Fibroblast of upper back skin (primary cell): ENCODE data around the gene DDIT4L.
"Not testable (repeated sequence)": the region's sequence is repeated elsewhere in the genome, so short reads cannot be mapped to it uniquely, and the experiment has no call there.

Source experiments
- DNase-seq: peaks from one replicate; pipeline ENCODE4 v3.0.0-alpha.2; 2013

DDIT4L gene

DNA sequence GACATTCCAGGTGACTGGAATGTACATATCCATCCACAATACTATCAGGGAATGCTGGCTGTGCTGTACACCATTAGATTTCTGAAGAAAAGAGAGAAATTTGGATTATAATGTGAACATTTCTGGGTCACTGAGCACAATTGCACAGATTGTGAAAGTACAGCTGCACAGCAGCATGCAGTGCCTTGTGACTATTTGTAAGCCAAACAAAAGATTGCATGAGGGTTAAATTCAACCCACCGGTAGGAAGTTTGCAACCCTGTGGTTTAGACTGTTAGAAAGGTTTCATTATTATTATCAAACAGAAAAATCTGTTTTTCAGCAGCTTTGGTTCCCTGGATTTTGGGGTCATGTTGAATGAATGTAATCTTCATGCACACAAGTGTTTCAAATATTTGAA, 24.5 kb downstream of the DDIT4L start:
- DNase-seq = no peak

DNA sequence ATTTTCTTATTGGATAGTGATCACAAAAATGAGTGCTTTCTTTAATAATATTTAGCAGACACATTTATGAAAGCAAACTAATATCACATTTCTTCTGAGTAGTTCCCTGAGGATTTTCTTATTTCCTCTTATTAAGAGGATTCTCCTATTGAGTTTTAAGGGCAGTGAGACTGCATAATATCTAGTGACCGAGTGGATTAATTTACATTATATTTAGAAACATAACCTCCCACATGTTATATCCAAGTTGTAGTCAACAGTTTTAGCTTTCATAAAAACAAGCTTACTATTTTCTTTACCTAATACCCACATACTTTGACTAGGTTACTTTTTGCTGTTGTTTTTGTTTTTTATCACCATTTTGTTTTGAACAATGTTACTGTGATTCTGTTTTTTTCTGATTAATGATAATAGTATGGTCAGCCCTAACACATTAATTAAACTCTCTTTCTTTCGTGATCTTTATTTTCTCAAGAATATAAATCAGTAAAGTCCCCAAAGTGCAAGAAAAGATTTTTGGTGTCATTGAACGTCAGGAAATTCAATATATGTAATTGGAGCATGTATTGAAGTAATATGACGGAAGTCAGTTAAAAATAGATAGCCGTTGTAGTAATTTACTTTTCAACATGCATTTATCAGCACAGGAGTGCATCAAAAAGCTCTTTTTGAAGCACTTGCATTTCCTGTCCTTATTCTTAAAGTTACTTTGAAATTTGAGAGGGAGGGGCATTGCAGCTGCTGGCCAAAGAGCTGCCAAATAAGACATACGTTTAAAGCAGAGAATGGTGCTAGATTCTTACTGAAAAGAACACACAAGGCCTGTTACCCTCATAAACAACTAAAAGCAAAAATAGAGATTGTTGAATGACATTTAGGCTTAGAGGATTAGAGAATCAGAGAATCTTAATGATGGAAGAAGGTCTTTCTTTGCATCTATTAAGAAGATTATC, 25.2 kb downstream of the DDIT4L start:
- no peak for DNase-seq

DNA sequence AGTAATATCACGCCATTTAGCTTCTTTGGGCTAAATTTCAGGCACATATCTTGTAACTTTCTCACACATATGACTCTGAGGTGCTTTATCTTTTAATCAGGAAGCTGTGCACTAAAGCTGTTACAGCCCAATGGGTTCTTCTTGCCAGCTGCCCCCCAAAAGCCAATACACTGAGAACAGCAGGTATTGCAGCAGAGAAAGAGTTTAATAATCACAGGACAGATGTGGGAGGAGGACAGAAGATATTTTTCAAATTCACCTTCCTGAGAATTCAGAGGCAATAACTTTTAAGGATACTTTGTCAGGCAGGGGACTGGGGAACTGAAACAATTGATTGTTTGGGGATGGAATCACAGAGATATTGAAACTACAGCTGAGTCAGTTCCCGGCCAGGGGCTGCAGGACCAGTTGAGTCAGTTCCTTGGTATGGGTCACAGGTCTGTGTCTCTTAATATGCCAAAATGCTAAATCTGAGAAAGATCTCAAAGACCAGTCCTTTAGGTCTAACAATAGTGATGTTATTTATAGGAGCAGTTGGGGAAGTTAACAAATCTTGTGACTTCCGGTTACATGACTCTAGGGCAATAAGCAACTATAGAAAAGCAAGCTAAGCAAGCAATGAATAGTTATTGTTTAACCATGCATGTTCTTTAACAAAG, 28.1 kb downstream of the DDIT4L start:
- DNase-seq = no peak

DNA sequence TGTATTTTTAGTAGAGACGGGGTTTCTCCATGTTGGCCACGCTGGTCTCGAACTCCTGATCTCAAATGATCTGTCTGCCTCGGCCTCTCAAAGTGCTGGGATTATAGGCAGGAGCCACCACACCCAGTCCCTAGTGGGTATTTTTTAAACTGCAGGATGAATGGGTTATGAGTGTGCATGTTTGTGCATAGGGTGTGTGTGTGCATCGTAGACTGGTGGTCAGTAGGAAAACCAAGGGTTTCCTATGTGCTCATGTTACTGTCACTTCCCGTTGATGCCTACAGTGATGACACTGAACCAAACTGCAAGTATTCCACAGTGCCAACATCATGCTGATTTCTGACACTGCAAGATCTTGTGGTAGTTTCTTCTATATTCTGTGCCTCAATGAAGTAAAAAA, 41.1 kb downstream of the DDIT4L start:
- no peak for DNase-seq

DNA sequence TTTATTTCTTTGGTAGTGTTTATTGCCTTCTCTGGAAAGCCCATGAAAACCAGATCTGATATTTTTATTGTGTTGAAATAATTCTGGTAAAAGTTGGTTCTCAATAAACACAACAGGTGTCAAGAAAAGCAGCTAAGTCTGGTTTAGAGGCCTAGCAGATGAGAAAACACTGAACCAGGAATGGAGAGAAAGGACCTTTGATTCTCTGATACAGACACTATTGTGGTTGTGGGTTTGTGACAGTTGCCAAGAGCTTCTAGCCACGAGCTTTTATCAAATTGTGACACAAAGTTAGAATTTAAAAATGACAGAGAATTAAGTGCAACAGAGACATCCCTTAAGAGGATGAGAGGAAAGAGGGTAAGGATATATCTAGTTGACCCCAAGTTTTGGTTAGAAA, 42.6 kb downstream of the DDIT4L start:
- DNase-seq = no peak

DNA sequence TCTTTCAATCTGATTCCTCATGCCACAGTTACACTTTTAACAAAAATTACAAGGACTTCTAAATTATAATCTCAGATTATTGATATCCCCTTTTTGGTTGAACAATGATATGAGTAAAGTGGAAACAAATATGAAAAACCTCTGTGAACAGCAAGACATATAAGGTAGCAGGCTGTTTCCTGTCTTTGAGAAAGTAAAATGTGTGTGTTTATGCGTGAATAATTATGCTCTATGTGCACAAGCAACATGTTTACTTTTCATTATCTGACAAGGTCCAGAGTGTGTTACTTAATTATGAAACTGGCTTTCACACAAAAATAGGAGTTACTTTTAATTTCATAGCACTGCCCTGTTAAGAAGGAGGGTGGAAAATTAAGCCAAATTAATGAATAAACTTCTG, 43.1 kb downstream of the DDIT4L start:
- DNase-seq = no peak

DNA sequence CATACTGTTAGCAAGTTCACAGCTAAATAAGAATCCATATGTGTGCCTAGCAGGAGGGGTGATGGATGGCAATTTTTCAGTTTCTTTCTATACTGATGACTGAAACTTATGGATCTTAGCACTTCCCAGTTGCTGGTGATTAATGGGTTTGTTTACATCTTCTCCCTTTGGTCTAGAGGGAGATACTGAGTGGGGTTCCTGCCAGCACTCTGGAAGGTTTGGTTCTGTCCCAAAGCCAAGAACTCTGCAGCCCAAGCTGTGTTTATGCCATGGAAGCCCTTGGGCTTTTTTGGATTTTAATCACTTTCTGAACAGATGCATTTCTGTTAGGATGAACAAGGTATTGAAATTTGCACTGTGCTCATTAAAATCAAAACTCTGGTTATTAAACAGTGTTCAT, 43.5 kb downstream of the DDIT4L start:
- no peak for DNase-seq

DNA sequence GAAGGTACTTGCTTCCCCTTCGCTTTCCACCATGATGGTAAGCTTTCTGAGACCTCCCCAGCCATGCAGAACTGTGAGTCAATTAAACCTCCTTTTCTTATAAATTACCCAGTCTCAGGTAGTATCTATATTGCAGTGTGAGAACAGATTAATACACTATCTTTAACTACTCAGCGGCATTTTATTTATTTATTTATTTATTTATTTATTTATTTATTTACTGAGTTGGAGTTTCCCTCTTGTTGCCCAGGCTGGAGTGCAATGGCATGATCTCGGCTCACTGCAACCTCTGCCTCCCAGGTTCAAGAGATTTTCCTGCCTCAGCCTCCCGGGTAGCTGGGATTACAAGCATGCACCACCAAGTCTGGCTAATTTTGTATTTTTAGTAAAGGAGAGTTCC, 52.9 kb downstream of the DDIT4L start:
- DNase-seq = not testable (repeated sequence)
